GM12872 (cell line): ENCODE measurements around the gene NAGPA.

Source experiments
- CTCF ChIP-seq: IDR thresholded peaks from 3 replicates; pipeline ENCODE4 v1.5.1; 2011; ENCODE audit warnings: low read depth, mild to moderate bottlenecking, low read length, moderate library complexity; ENCODE audit not compliant: insufficient read depth

Gene NAGPA

GRCh38 chr16:5010576-5011329 is 23.0 kb downstream of the NAGPA start:
- 0 out of 3 replicates have a peak, but pooled peaks have one; percentile 8 for TF ChIP-seq CTCF

GRCh38 chr16:5008311-5008731 is 25.4 kb downstream of the NAGPA start:
- no peak for TF ChIP-seq CTCF

- TF ChIP-seq CTCF, result no peak
Observed at GRCh38 chr16:5007256-5007655, 26.5 kb downstream of the NAGPA start.

GRCh38 chr16:5006348-5007193 is 27.2 kb downstream of the NAGPA start:
- no peak for TF ChIP-seq CTCF

- TF ChIP-seq CTCF, result no peak
Observed at GRCh38 chr16:5005916-5006315, 27.8 kb downstream of the NAGPA start.

GRCh38 chr16:5004311-5004710 is 29.4 kb downstream of the NAGPA start:
- no peak for TF ChIP-seq CTCF

GRCh38 chr16:5003828-5004227 is 29.9 kb downstream of the NAGPA start:
- TF ChIP-seq CTCF, result no peak
